SK-N-SH treated with all-trans-retinoic acid at 6 μM for 48 hours (cell line): ENCODE measurements around the gene TIGD4.

Experiments used
- ATAC-seq: fragments of 200-7000 bp; cut with Tn5 transposase; 3 replicates; pipeline ENCODE4 v1.9.1; 2020; ENCODE audit warnings: mild to moderate bottlenecking, moderate library complexity
- ARNTL ChIP-seq: fragments of 450-650 bp; formaldehyde crosslinking; IDR thresholded peaks from 2 replicates; pipeline ENCODE4 v1.5.0; 2020; ENCODE audit warnings: low read depth, mild to moderate bottlenecking, moderate library complexity, borderline replicate concordance
- BACH2 ChIP-seq: fragments of 250-450 bp; sonication (Bioruptor Pico); IDR thresholded peaks from 2 replicates; pipeline ENCODE4 v1.9.0; 2021; ENCODE audit warnings: mild to moderate bottlenecking, borderline replicate concordance
- CSDC2 ChIP-seq: fragments of 250-450 bp; sonication (Bioruptor Pico); IDR thresholded peaks from 2 replicates; pipeline ENCODE4 v1.5.0; 2020; ENCODE audit warnings: mild to moderate bottlenecking, moderate library complexity
- GLIS3 ChIP-seq: fragments of 250-450 bp; sonication (Bioruptor Pico); IDR thresholded peaks from 2 replicates; pipeline ENCODE4 v1.5.0; 2020; ENCODE audit warnings: mild to moderate bottlenecking, moderate library complexity
- OSR1 ChIP-seq: fragments of 250-450 bp; sonication (Bioruptor Pico); IDR thresholded peaks from 2 replicates; pipeline ENCODE4 v1.8.0; 2022; ENCODE audit warnings: moderate library complexity, mild to moderate bottlenecking, inconsistent platforms
- PPARA ChIP-seq: fragments of 250-450 bp; sonication (Bioruptor Pico); IDR thresholded peaks from 2 replicates; pipeline ENCODE4 v1.5.0; 2020; ENCODE audit warnings: mild to moderate bottlenecking, borderline replicate concordance
- RARB ChIP-seq: fragments of 250-450 bp; sonication (Bioruptor Pico); IDR thresholded peaks from 2 replicates; pipeline ENCODE4 v1.8.0; 2021; ENCODE audit warnings: mild to moderate bottlenecking, moderate library complexity
- SNAI2 ChIP-seq: fragments of 250-450 bp; sonication (Bioruptor Pico); IDR thresholded peaks from 2 replicates; pipeline ENCODE4 v1.5.0; 2020; ENCODE audit warnings: mild to moderate bottlenecking, moderate library complexity
- TSHZ2 ChIP-seq: fragments of 250-450 bp; sonication (Bioruptor Pico); IDR thresholded peaks from 2 replicates; pipeline ENCODE4 v1.5.0; 2020; ENCODE audit warnings: mild to moderate bottlenecking, moderate library complexity
- ZC3H10 ChIP-seq: fragments of 250-450 bp; sonication (Bioruptor Pico); IDR thresholded peaks from 2 replicates; pipeline ENCODE4 v1.5.1; 2021; ENCODE audit warnings: mild to moderate bottlenecking, moderate library complexity
- ZFP3 ChIP-seq: fragments of 250-450 bp; sonication (Bioruptor Pico); IDR thresholded peaks from 2 replicates; pipeline ENCODE4 v1.5.0; 2020; ENCODE audit warnings: mild to moderate bottlenecking, moderate library complexity
- ZFP30 ChIP-seq: fragments of 450-650 bp; formaldehyde crosslinking; IDR thresholded peaks from 2 replicates; pipeline ENCODE4 v1.5.0; 2022; ENCODE audit warnings: mild to moderate bottlenecking, moderate library complexity
- ZNF565 ChIP-seq: fragments of 450-650 bp; formaldehyde crosslinking; conservative IDR thresholded peaks from 2 replicates; pipeline ENCODE4 v1.5.0; 2020; ENCODE audit warnings: low read depth, mild to moderate bottlenecking, moderate library complexity
- ZNF8 ChIP-seq: fragments of 450-650 bp; formaldehyde crosslinking; IDR thresholded peaks from 2 replicates; pipeline ENCODE4 v1.5.0; 2020; ENCODE audit warnings: mild to moderate bottlenecking, moderate library complexity

The TIGD4 gene

GRCh38 chr4:152723236-152723635, 56.3 kb downstream of the TIGD4 start:
- no peak for ATAC-seq
- TF ChIP-seq ARNTL (CRISPR knock-in tag) (no peak), PPARA (CRISPR knock-in tag) (no peak), ZFP3 (CRISPR knock-in tag) (no peak), BACH2 (CRISPR knock-in tag) (no peak), ZNF565 (CRISPR knock-in tag) (no peak), GLIS3 (CRISPR knock-in tag) (no peak), RARB (CRISPR knock-in tag) (no peak), CSDC2 (no peak), TSHZ2 (CRISPR knock-in tag) (no peak), ZFP30 (CRISPR knock-in tag) (no peak), ZNF8 (CRISPR knock-in tag) (no peak)
- TF ChIP-seq, all 23 proteins: peak for 0

- TF ChIP-seq OSR1 (CRISPR knock-in tag), result no peak
- no peak for TF ChIP-seq GLIS3 (CRISPR knock-in tag)
- TF ChIP-seq SNAI2 (CRISPR knock-in tag), result no peak
- TF ChIP-seq ARNTL (CRISPR knock-in tag), result no peak
- TF ChIP-seq RARB (CRISPR knock-in tag), result no peak
- no peak for TF ChIP-seq ZC3H10
- TF ChIP-seq ZNF8 (CRISPR knock-in tag), result no peak
- no peak for TF ChIP-seq CSDC2
- TF ChIP-seq TSHZ2 (CRISPR knock-in tag), result no peak
- no peak for TF ChIP-seq PPARA (CRISPR knock-in tag)
- ATAC-seq, result no peak
Observed at GRCh38 chr4:152719801-152720556, 59.6 kb downstream of the TIGD4 start.
